Lower lobe of right lung (tissue), 2 donors: ENCODE data around the gene IQCN. TPM values are rescaled to one million over a fixed set of nuclear protein-coding genes. Genes with fewer than 3 reads are reported as not detected.

Experiments used
- ATAC-seq, 2 donors: fragments of 200-7000 bp; cut with Tn5 transposase; one replicate each; pipeline ENCODE4 v1.9.1; 2020 to 2022; ENCODE audit warnings: mild to moderate bottlenecking in 2 of 2, moderate library complexity in 2 of 2
- DNase-seq: peaks from one replicate; pipeline ENCODE4 v3.0.0-alpha.2; 2020
- H3K27ac ChIP-seq: fragments of 200-600 bp; one replicate; pipeline ENCODE4 v1.8.0; 2022
- H3K27me3 ChIP-seq: fragments of 200-600 bp; one replicate; pipeline ENCODE4 v1.8.0; 2022; ENCODE audit warnings: low read depth
- H3K36me3 ChIP-seq: fragments of 200-600 bp; one replicate; pipeline ENCODE4 v1.8.0; 2022; ENCODE audit warnings: mild to moderate bottlenecking
- H3K4me1 ChIP-seq: fragments of 200-600 bp; one replicate; pipeline ENCODE4 v1.8.0; 2022
- H3K4me3 ChIP-seq: fragments of 200-600 bp; one replicate; pipeline ENCODE4 v1.8.0; 2022; ENCODE audit warnings: mild to moderate bottlenecking
- H3K9me3 ChIP-seq: fragments of 200-600 bp; one replicate; pipeline ENCODE4 v1.8.0; 2022
- intact Hi-C: fragments of 100-400 bp; cut with DNase I; formaldehyde crosslinking; loops from one replicate; pipeline ENCODE4 v1.11.0; 2022
- total RNA-seq: library from RNA; stranded (reverse); fragmentation: NEBNext Ultra II Directional; extraction: Animal tissue kit (Norgen Biotek cat#: 25700); gene quantifications from one replicate; pipeline ENCODE4 v1.2.1, GENCODE V29; 2021
- TF ChIP-seq, protein P1 (sequence below): fragments of 200-600 bp; IDR thresholded peaks from one replicate; pipeline ENCODE4 v1.8.0; 2022; ENCODE audit warnings: antibody characterized with exemption, mild to moderate bottlenecking
- donor health status: DM: no; HTN: yes; CAD: no; lungs with severe emphysema.

Gene IQCN
- total RNA-seq, 1 donor from 2014 or later: 4.1 TPM

DNA sequence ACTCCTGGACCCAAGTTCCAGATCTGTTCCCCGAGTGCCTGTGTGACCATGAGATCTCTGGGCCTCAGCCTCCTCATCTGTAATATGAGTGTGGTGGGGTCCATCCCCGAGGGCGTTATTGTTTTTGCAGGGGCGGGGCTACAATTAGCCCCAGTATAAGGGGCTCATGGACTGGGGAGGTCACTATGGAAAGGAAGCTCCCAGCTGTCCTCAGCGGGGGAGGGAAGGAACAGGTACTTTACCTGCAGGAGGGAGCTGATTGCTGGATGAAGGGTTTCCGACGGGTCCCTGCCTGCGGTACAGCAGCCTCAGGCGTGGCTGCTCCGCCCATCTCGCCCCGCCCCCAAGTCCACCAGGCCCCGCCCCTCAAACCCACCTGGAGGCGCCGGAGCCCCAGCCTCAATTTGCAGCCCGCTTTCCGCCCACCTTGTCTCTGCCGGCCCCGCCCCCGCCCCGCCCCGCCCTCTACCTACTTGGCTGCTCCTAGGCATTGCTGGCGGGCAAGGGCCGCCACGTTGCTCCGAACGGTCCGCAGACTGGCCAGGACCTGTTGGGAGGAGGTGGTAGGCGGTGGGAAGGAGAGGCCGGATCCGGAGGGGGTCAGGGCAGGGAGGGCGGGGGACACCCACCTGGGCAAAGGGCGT is 53.5 kb downstream of the IQCN start:
- no peaks in the 10 kb centered on the region for H3K36me3 ChIP-seq
- H3K4me3 ChIP-seq: no peak overlapping the region
- DNase-seq (no peak), ATAC-seq (no peak)
- H3K9me3 ChIP-seq: no peaks in the 10 kb centered on the region
- intact Hi-C loops: no loop called here
- H3K27ac ChIP-seq: no peak overlapping the region
- TF ChIP-seq, protein P1, sequence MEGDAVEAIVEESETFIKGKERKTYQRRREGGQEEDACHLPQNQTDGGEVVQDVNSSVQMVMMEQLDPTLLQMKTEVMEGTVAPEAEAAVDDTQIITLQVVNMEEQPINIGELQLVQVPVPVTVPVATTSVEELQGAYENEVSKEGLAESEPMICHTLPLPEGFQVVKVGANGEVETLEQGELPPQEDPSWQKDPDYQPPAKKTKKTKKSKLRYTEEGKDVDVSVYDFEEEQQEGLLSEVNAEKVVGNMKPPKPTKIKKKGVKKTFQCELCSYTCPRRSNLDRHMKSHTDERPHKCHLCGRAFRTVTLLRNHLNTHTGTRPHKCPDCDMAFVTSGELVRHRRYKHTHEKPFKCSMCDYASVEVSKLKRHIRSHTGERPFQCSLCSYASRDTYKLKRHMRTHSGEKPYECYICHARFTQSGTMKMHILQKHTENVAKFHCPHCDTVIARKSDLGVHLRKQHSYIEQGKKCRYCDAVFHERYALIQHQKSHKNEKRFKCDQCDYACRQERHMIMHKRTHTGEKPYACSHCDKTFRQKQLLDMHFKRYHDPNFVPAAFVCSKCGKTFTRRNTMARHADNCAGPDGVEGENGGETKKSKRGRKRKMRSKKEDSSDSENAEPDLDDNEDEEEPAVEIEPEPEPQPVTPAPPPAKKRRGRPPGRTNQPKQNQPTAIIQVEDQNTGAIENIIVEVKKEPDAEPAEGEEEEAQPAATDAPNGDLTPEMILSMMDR: no peak
- H3K4me1 ChIP-seq: peaks cover 18% of the 10 kb centered on the region
- peaks cover 11% of the 10 kb centered on the region for H3K27me3 ChIP-seq

DNA sequence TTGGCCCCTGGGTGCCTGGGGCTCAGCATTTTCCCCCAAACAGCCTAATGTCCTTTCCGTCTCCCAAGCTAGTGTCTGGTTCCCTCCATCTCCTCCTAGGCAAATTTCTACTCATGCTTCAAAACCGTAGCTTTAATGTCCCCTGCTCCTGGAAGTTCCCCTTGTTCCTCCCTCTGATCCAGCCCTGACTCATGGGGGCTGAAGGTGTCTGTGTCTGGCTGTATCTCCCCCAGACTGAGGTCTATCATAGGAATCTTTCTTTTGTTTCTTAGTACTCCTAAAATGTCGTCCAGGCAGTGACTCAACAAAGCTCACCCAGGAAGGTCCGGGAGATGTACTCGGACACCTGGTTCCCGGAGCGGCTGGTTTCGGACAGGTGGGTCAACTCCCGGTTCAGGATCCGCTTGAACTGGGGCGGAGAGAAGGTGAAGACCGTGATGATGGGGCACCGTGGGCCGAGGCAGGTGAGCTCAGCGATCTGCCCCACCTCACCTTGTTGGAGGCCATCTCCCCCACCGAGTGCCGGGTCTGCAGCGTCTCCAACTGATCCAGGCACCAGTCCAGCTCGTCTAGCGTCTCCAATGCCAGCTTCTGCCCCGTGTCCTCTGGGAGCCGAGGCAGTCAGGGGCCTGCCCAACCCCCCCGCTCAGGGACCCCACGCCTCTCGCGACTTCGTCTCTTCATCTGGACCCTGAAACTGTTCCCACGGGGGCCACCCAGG is 54.2 kb downstream of the IQCN start:
- Histone ChIP-seq H3K4me1 (peaks cover 11% of the 10 kb centered on the region), H3K27me3 (peaks cover 4% of the 10 kb centered on the region), H3K36me3 (no peaks in the 10 kb centered on the region), H3K9me3 (no peaks in the 10 kb centered on the region), H3K27ac (no peak overlapping the region), H3K4me3 (no peak overlapping the region)
- ATAC-seq (no peak), DNase-seq (no peak)
- intact Hi-C loops: no loop called here
- TF ChIP-seq, protein P1: no peak

DNA sequence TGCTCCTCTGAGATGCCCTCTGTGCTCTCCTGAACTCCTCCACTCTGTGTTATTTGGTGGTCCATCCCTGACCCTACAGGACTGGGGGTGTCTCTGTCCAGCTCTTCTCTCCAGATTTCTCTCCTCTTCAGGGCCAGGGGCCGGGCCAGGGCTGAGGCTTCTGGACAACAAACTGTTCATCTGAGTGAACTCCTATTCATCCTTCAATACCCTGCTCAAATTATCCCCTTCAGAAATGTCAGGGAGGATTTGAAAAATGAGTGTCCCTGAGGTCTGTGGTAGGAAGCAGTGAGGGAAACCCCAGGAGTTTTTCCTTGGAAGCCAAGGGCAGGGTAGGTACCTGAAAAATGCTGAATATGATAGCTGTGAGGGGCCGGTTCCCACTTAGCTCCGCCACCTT is 55.7 kb downstream of the IQCN start:
- H3K4me3 ChIP-seq: no peak overlapping the region
- TF ChIP-seq, protein P1: no peak
- no peak for DNase-seq
- H3K36me3 ChIP-seq: no peaks in the 10 kb centered on the region
- ATAC-seq: no peak
- no peaks in the 10 kb centered on the region for H3K9me3 ChIP-seq
- no peaks in the 10 kb centered on the region for H3K4me1 ChIP-seq
- intact Hi-C loops: no loop called here
- no peak overlapping the region for H3K27ac ChIP-seq
- H3K27me3 ChIP-seq: no peaks in the 10 kb centered on the region

DNA sequence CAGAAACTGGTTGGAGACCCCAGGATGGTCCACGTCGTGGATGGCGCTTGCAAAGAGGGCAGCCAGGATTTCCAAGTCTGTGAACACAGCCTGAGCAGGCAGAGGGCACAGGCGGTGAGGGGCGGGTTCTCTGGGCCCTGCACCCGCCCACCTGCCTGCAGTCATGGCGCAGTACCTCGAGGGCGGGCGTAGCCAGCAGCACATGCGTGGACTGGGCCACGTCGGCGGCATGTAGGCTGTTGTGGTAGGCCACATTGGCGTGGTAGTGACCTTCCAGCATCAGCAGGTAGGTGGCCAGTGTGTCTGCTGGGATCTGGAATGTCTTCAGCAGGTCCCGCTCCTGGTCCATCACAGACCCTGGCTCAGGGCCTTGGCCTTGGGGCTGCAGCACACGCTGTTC is 56.1 kb downstream of the IQCN start:
- Histone ChIP-seq H3K27ac (no peak overlapping the region), H3K9me3 (no peaks in the 10 kb centered on the region), H3K36me3 (no peaks in the 10 kb centered on the region), H3K4me3 (no peak overlapping the region), H3K27me3 (no peaks in the 10 kb centered on the region), H3K4me1 (no peaks in the 10 kb centered on the region)
- ATAC-seq (no peak), DNase-seq (no peak)
- TF ChIP-seq, protein P1: no peak
- intact Hi-C loops: no loop called here

DNA sequence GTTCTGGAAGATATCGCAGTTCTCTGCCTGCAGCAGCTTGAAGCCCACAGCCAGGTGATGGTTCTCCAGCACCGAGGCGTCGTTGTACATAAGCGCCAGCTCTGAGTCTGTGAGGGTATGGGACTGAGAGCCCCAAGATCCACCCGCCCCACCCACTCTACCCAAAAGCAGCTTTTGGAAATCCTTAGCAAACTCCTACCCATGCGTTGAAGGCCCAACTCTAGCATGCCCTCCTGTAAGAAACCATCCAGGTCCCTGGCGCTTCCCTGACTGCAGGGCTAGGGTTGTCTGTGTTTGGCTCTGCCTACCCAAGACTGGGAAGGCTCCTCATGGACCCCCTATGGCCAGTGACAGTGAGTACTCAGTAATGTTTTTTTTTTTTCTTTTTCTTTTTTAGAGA is 57.5 kb downstream of the IQCN start:
- no peak for ATAC-seq
- Histone ChIP-seq H3K27me3 (no peaks in the 10 kb centered on the region), H3K9me3 (no peaks in the 10 kb centered on the region), H3K36me3 (no peaks in the 10 kb centered on the region), H3K4me1 (no peaks in the 10 kb centered on the region), H3K27ac (no peak overlapping the region), H3K4me3 (no peak overlapping the region)
- TF ChIP-seq, protein P1: no peak
- intact Hi-C loops: no loop called here
- no peak for DNase-seq
